T-helper 9 cell (primary cell): ENCODE results near the gene SUPT20HL2.
"Not testable (repeated sequence)": the region's sequence is repeated elsewhere in the genome, so short reads cannot be mapped to it uniquely, and the experiment has no call there.

Experiments used
- DNase-seq: peaks from one replicate; pipeline ENCODE4 v3.0.0-alpha.2; 2020

The SUPT20HL2 gene

GRCh38 chrX:24309580-24310374, 4.1 kb downstream of the SUPT20HL2 start:
- DNase-seq, result not testable (repeated sequence)

GRCh38 chrX:24308803-24309202, 5.1 kb downstream of the SUPT20HL2 start:
- not testable (repeated sequence) for DNase-seq

GRCh38 chrX:24306440-24306839, 7.4 kb downstream of the SUPT20HL2 start:
- no peak for DNase-seq

- DNase-seq, result no peak
Observed at GRCh38 chrX:24305905-24306304, 8.0 kb downstream of the SUPT20HL2 start.

GRCh38 chrX:24301806-24302205, 12.1 kb downstream of the SUPT20HL2 start:
- DNase-seq, result no peak

GRCh38 chrX:24301060-24301459, 12.8 kb downstream of the SUPT20HL2 start:
- no peak for DNase-seq

GRCh38 chrX:24298191-24298590, 15.7 kb downstream of the SUPT20HL2 start:
- DNase-seq, result no peak

- no peak for DNase-seq
Observed at GRCh38 chrX:24294619-24295018, 19.2 kb downstream of the SUPT20HL2 start.

GRCh38 chrX:24293412-24293811, 20.5 kb downstream of the SUPT20HL2 start:
- DNase-seq, result no peak

- DNase-seq, result no peak
Observed at GRCh38 chrX:24292353-24292752, 21.5 kb downstream of the SUPT20HL2 start.

- no peak for DNase-seq
Observed at GRCh38 chrX:24285082-24285481, 28.8 kb downstream of the SUPT20HL2 start.

- DNase-seq, result no peak
Observed at GRCh38 chrX:24283127-24283794, 30.6 kb downstream of the SUPT20HL2 start.

- DNase-seq, result no peak
Observed at GRCh38 chrX:24282381-24283126, 31.3 kb downstream of the SUPT20HL2 start.

GRCh38 chrX:24277405-24277804, 36.5 kb downstream of the SUPT20HL2 start:
- no peak for DNase-seq

GRCh38 chrX:24276015-24276414, 37.9 kb downstream of the SUPT20HL2 start:
- no peak for DNase-seq

GRCh38 chrX:24271262-24271661, 42.6 kb downstream of the SUPT20HL2 start:
- no peak for DNase-seq

- no peak for DNase-seq
Observed at GRCh38 chrX:24268786-24269185, 45.1 kb downstream of the SUPT20HL2 start.

GRCh38 chrX:24266996-24267395, 46.9 kb downstream of the SUPT20HL2 start:
- no peak for DNase-seq

- DNase-seq, result no peak
Observed at GRCh38 chrX:24264383-24264782, 49.5 kb downstream of the SUPT20HL2 start.

GRCh38 chrX:24262309-24262708, 51.6 kb downstream of the SUPT20HL2 start:
- DNase-seq, result no peak
